HG03159 (cell line): ENCODE results near the gene MEIOSIN.
"Not testable (repeated sequence)": the region's sequence is repeated elsewhere in the genome, so short reads cannot be mapped to it uniquely, and the experiment has no call there.

Source experiments
- ATAC-seq: cut with Tn5 transposase; IDR thresholded peaks from one replicate; pipeline ENCODE4 v1.9.1; 2021; ENCODE audit warnings: mild to moderate bottlenecking, moderate library complexity; ENCODE audit not compliant: unreplicated experiment

Gene MEIOSIN, protein sequence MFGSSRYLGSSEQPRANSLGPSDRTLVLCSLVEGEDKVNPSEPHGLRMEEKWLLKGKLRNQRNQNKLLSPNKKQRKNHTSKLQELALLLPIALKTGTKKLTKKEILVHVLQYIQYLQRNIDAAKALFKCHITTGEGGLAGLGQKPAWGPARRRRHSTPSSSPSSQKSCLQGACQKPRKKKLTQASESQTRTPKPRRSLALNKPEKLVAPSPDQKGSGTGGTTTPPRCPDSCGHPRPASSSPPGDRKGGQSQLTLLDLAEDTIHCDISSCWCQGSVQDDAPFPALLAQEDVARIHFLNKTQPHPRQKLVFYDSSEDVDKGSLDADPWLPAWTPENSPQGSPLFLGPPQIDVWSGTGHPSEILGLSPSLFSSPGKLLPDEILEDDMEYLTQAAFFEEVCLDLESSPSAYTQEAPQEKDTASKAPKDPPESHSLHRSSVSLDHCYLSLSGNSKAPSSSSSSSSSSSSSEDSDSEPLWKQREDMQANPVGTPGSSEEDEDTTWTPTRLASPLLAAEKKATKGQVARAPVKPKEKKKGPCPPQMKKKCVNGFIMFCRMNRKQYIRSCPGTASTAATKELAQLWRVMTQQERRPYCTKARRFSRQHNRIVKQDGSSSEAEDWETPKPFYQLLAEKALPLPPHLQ

GRCh38 chr19:45733160-45733810 lies at the start of gene MEIOSIN:
MEIOSIN (plus strand) TSS chr19:45733439; CDS start chr19:45735377, 1,938 bp downstream.
- ATAC-seq, result no peak

DNA sequence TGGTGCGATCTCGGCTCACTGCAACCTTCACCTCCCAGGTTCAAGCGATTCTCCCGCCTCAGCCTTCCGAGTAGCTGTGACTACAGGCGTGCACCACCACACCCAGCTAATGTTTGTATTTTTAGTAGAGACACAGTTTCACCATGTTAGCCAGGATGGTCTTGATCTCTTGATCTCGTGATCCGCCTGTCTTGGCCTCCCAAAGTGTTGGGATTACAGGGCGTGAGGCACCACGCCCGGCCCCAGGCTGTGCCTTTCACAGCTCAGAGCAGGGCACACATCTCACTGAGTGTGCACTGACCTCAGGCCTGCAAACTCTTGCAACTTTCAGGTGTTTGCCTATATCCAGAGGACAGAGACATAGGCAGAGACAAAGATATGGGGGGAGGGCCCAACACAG lies 48.2 kb upstream of the MEIOSIN start:
- not testable (repeated sequence) for ATAC-seq

DNA sequence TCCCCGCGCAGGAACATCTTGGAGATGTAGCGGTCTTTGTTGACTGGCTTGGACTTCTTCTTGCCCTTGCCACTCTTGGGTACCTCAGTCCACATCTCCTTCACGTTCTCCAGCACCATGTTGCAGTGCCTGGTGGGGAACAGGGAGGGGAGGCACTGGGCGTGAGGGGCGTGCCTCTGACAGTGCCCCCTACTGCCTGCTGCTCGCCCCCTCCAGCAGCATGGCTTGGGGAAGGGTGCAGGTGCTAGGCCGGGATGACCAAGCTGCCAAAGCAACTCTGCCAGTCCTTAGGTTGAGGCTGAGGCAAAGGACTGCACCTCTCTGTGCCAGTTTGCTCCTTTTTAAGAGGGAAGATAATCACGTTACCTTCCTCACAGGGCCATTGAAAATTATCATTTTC lies 45.6 kb upstream of the MEIOSIN start:
- ATAC-seq, result no peak

DNA sequence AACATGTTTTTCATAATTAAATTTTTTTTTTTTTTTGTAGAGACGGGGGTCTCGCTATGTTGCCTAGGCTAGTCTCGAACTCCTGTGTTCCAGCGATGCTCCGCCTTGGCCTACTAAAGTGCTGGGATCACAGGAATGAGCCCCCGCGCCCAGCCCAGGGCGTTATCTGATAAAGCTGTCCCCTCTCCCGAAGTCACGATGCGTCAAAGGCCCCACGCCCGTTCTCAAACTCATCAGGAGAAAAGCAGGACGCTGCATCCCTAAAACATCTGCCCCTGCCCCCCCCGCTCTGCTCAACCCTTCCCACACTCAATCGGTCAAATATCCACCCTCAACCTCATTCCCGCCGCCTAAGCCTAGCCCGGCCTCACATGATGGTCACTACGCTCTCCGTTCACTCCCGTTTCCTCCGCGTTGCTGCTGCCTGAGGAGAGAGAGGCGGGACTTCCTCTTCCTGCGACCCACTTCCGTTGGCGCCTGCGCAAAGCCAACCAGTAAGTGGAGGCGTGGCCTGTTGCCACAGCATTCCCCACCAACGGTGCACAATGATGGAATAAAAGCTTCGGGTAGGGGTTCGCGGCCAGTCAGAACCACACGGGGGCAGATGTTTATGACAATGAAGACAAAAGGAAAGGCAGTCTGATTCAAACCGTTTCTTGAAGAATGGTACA lies 41.6 kb upstream of the MEIOSIN start, which contains the start of gene SNRPD2:
Gene SNRPD2 (minus strand): TSS at position 438 of the 671 bp plus-strand sequence. CDS start 65 bp downstream, at position 373.
- peak; percentile 44 for ATAC-seq

DNA sequence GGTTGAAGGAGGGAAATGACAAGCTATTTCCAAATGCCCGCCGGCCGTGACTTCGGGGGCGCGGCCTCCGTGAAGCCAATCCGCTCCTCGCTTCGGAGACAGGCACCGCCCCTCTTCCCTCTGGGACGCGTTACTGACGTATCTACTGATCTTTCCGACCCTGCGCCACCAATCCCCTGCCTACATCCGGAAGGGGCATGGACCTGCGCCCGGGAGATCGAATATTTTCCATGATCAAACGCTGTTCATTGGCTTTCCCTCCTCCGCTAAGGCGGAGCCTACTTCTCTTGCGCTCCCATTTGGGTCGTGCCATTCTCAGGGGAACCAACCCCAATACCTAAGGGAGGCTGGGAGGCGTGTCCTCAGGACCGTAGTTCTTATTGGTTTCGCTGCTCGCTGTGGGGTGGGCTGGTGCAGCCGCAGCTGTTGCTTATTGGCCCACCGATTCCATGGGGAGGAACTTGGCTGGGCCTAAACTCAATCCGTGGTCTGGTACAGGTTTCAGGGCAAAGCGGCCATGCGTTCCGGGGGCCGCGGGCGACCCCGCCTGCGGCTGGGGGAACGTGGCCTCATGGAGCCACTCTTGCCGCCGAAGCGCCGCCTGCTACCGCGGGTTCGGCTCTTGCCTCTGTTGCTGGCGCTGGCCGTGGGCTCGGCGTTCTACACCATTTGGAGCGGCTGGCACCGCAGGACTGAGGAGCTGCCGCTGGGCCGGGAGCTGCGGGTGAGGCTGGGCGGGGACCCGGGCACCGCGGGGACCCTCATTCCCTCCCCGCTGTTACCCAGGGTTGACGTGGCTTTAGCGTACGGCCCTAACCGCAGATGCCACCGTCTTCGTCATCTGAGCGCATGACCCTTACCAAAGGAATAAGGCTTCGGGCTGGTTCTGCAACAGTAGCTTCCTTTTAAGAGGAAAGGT lies 40.8 kb upstream of the MEIOSIN start, which contains the start of gene QPCTL:
Gene QPCTL (plus strand): TSS at position 480 of the 919 bp plus-strand sequence. CDS start 38 bp downstream, at position 518.
- peak; percentile 82 for ATAC-seq

GRCh38 chr19:45693106-45693788 lies 40.0 kb upstream of the MEIOSIN start:
- ATAC-seq, result no peak

GRCh38 chr19:45701676-45702075 lies 31.6 kb upstream of the MEIOSIN start:
- ATAC-seq, result no peak

GRCh38 chr19:45705115-45705514 lies 28.1 kb upstream of the MEIOSIN start:
- ATAC-seq, result no peak

- no peak for ATAC-seq
These were observed 27.4 kb upstream of the MEIOSIN start for GRCh38 chr19:45705710-45706415.

GRCh38 chr19:45710356-45711130 lies 22.7 kb upstream of the MEIOSIN start:
- ATAC-seq, result no peak

GRCh38 chr19:45711851-45712698 lies 21.2 kb upstream of the MEIOSIN start:
- no peak for ATAC-seq

- no peak for ATAC-seq
These were observed 20.6 kb upstream of the MEIOSIN start for GRCh38 chr19:45712699-45713067.

GRCh38 chr19:45713141-45713540 lies 20.1 kb upstream of the MEIOSIN start:
- ATAC-seq, result no peak

DNA sequence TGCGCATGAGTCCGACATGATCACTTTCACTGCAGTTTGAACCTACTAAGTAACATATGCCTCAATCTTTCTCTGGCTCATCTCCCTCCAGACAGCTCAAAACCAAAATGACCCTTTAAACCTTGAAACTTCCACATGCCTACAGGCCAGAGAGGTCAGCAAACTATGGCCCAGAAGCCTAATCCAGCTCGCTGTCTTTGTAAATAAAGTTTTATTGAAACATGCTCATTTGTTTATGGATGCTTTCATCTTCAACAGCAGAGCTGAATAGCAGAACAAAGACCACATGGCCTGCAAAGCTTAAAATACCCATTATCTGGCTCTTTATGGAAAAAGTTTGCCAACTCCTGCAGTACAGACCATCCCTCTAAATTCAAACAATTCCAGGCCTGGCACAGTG lies 18.1 kb upstream of the MEIOSIN start:
- no peak for ATAC-seq

DNA sequence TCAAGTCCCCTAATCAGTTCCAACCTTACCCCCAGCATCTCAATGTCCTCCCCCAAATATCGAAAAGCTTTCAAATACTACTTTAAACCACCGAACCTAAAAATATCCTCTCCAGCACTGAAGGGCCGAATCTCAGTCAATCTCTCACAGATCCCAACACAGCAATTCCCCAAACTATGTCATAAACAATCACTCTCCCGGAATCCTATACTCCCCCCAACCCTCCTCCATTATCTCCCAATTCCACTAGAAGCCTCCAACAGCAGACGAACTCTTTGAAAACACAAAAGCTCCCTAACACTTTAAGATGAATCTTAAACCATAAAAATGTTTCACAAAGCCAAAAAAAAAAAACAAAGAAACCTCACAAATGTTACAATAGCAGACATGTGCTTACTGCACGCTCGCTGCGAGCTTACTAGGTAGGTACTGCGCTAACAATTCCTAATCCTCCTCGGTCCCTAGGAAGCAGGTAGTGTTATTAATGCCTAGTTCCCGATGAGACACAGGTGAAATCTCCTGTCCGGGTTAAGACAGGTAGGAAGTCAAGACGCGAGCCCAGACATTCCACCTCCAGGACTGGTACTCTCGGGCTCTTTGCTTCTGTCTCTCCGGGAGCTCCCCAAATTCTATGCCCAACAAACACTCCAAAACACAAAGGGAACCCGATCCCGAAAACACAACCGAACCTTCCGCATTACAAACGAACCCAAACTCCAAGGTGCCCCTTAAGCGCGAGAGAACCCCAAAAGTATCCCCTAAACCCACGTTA lies 16.7 kb upstream of the MEIOSIN start:
- ATAC-seq, result no peak
